T-helper 1 cell (primary cell): Measurements from ENCODE around the gene STXBP1.

Experiments
- DNase-seq, 5 donors: peaks; one replicate each; pipeline ENCODE4 v3.0.0-alpha.2; 2012 to 2020

Gene STXBP1

GRCh38 chr9:127694890-127695720 is 83.0 kb downstream of the STXBP1 start:
- no peak for DNase-seq

GRCh38 chr9:127697575-127697974 is 85.5 kb downstream of the STXBP1 start:
- DNase-seq, result no peak

GRCh38 chr9:127698386-127698785 is 86.3 kb downstream of the STXBP1 start:
- no peak for DNase-seq

- peak; percentile 66 to 88 (median 76) for DNase-seq
Observed at GRCh38 chr9:127698985-127699670, 87.1 kb downstream of the STXBP1 start.

GRCh38 chr9:127700140-127700539 is 88.1 kb downstream of the STXBP1 start:
- no peak for DNase-seq

- no peak for DNase-seq
Observed at GRCh38 chr9:127700594-127701255, 88.6 kb downstream of the STXBP1 start.

GRCh38 chr9:127703289-127703946 is 91.3 kb downstream of the STXBP1 start:
- no peak for DNase-seq

GRCh38 chr9:127705577-127706379 is 93.7 kb downstream of the STXBP1 start:
- DNase-seq, result no peak

GRCh38 chr9:127706836-127707241 is 94.8 kb downstream of the STXBP1 start, which contains the start of gene CFAP157:
Gene CFAP157 (plus strand): TSS chr9:127706988. CDS start chr9:127707032, 44 bp downstream.
- no peak for DNase-seq

GRCh38 chr9:127707766-127708165 is 95.7 kb downstream of the STXBP1 start:
- peak in 3 of 5 donors; percentile 30 to 38 (median 31) for DNase-seq

- no peak for DNase-seq
Observed at GRCh38 chr9:127708952-127709587, 97.0 kb downstream of the STXBP1 start.

GRCh38 chr9:127710204-127710783 is 98.2 kb downstream of the STXBP1 start:
- no peak for DNase-seq

- DNase-seq, result no peak
Observed at GRCh38 chr9:127711226-127711701, 99.2 kb downstream of the STXBP1 start.

- no peak for DNase-seq
Observed at GRCh38 chr9:127711831-127712274, 99.8 kb downstream of the STXBP1 start.

- DNase-seq, result no peak
Observed at GRCh38 chr9:127712371-127712770, 100.3 kb downstream of the STXBP1 start.

- no peak for DNase-seq
Observed at GRCh38 chr9:127712867-127713266, 100.8 kb downstream of the STXBP1 start.

GRCh38 chr9:127714020-127714750 is 102.1 kb downstream of the STXBP1 start:
- no peak for DNase-seq

GRCh38 chr9:127714951-127715469 is 102.9 kb downstream of the STXBP1 start:
- DNase-seq, result no peak

GRCh38 chr9:127715470-127716337 is 103.6 kb downstream of the STXBP1 start, which contains the start of the genes PTRH1 and TTC16:
Gene PTRH1 (minus strand): TSS chr9:127715663. CDS start chr9:127715639, 24 bp downstream.
Gene TTC16 (plus strand): TSS chr9:127716079. CDS start chr9:127716146, 67 bp downstream.
- DNase-seq, result peak; percentile 89 to 97 (median 96)
